NCI-H1417 (cell line): ENCODE data around the gene MYH11.
"Not testable (repeated sequence)": the region's sequence is repeated elsewhere in the genome, so short reads cannot be mapped to it uniquely, and the experiment has no call there.

Source experiments
- DNase-seq, 3 experiments: peaks; one replicate each; lab custom pipeline; 2025; lab: John Stamatoyannopoulos, UW

MYH11 gene

DNA sequence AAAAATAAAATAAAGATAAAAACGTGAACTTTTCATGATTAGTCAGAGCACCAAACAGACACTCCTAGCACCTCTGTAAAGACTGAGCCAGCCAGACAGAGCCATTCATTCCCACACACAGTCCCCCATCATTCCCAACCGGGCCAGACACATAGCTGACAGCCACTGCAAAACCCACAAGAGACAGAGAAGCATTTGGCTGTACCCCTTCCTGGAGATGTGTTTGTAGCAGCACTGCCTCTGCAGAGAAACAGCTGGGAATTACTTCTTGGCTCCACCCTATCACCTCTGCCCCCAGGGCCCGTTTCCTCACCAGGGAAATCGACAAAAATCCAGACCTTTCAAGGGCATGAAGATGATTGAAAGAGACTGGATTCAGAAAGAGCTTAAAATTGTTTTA, 46.4 kb downstream of the MYH11 start:
- DNase-seq = no peak

DNA sequence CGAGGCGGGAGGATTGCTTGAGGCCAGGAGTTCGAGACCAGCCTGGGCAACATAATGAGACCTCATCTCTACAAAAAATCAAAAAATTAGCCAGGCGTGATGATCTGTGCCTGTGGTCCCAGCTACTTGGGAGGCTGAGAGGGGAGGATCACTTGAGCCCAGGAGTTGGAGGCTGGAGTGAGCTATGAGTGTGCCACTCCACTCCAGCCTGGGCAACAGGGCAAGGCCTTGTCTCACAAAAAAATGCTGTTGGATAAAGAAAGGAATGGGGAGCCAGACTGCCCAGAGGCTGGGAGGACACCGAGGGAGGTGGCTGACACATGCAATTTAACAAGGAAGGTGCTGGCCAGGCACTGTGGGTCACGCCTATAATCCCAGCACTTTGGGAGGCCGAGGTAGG, 47.5 kb downstream of the MYH11 start:
- DNase-seq = not testable (repeated sequence)

DNA sequence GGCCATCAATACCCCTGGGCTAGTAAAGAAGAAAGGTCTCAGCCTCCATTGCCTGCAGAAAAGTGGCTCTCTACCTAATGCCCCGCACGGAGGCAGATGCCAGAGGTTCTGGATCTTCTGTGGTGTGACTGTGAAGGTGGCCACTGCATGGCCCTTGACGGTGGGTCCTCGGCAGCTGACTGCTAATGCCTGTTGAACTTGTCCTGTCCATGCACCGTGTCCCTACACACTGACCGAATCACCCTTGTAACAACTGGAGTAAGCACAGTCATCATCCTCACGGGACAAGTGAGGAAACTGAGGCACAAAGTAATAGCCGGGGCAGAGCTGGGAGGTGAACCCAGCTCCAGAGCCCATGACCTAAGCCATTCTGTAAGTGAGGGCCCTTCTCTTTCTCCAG, 48.8 kb downstream of the MYH11 start:
- no peak for DNase-seq

DNA sequence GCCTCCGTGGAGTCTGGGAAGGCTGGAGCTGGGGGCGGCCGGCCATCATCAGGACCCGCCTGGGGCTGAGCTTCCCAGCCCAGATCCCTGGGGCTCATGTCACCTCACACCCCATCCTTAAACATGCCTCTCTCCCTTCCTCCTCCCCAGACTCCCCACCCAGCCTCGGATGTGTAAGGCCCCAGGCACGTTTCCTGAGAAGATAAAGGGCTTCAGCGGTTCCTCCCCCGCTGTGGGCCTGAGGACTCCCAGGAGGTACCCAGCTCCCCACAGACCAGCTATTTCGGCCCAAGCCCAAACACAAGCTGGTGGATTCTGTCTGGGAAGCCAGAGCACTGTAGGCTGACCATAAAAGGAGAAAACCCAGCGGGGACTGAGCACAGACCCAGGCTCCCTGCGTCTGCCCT, 49.2 kb downstream of the MYH11 start:
- DNase-seq = no peak

DNA sequence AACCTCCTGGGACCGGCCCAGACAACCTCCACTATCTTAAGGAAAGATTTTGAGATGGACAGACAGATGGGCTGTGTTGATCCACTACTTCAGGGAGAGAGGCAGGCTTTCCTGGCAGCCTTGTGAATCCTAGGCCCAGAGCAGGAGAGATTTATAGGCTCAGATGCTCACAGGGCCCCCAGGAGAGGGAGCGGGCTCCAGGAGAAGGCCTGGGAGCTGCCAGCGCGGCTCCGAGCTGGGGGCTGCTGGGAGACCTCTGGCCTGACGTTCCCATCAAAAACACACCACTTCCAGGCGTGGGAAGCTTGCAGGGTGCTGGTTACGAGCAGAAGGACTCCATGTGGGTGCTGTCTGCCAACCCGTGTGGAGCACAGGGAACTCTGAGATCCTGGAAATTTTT, 53.2 kb downstream of the MYH11 start:
- DNase-seq = no peak

DNA sequence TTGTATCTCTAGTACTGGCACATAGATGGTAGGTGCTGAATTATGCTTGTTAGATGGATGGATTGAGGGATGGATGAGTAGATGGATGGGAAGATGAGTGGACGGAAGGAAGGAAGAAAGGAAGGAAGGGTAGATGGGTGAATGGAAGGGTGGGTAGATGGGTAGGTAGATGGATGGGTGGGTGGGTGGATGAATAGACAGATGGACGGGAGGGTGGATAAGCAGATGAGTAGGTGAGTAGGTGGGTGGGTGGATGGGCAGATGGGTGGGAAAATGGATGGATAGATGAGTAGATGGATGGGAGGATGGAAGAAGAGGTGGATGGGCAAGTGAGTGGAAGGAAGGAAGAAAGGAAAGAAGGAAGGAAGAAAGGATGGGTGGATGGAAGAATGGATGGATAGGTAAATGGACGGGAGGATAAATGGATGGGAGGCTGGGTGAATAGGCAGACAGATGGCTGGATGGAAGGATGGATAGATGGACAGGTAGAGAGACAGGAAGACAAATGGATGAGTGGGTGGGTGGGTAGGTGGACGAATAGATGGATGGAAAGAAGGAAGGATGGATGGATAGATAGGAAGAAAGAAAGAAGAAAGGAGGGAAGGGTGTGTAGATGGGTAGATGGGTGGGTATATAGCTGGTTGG, 56.9 kb downstream of the MYH11 start:
- no peak for DNase-seq

DNA sequence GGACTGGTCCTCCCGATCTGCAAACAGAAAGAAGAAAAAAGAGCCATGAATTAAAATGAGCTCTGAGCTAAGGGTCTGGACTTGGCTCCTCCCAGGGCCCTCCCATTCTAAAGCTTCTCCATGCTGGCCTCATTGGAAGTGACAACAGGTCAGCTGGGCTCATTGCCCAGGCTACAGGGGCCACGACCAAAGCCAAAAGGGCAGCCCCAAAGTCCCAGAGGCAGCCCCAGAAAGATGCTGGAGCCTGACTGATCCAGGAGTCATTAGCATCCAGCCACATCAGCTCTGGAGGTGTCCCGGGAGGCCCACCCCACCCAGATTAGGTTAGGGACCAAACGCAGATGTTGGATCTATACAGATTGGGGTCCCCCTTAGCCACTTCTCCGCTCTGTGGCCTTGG, 58.2 kb downstream of the MYH11 start:
- DNase-seq = no peak

DNA sequence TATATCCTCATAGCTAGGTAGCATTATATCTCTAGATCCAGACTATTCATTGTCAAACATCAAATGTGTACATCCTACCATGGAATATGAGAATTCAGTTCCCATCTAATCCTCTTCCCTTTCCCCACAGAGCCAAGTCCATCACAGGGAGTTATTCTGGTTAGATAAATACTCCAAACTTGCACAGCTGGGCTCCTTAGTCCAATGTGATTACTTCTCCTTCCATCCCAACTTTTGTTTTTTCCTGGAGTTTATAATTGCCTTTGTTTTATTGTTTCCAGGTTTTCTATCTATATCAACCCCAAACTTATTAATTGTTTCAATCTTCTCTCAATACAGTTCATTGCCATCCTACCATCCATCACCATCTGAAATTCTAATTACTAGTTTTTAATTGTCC, 59.9 kb downstream of the MYH11 start:
- DNase-seq = no peak

DNA sequence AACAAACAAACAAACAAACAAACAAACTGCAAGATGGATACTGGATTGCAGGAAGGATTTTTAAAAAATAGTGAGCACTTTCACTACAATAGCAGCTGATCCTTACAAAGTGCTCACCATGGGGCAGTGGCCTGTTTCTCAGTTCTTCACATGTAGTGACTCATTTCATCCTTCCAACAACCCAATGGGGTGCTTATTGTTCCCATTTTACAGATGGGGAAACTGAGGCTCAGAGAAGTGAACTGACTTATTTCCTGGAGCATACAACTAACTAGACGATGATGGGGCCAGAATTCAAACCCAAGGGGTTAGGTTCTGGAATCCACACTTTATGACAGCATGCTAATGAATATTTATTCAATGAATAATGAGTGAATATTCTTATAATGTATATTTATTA, 61.2 kb downstream of the MYH11 start:
- no peak for DNase-seq

DNA sequence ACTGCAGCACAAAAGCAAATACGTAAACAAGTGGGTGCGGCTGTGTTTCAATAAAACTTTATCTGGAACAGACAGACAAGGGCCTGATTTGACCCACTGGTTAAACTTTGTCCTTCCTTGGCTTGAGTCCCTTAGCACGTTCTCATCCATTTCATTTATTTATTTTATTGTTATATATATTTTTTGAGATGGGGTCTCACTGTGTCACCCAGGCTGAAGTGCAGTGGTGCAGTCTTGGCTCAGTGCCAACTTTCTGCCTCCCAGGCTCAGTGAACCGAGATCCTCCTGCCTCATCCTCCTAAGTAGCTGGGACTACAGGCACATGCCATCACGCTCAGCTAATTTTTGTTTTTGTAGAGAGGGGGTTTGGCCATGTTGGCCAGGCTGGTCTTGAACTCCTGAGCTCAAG, 64.3 kb downstream of the MYH11 start:
- no peak for DNase-seq

DNA sequence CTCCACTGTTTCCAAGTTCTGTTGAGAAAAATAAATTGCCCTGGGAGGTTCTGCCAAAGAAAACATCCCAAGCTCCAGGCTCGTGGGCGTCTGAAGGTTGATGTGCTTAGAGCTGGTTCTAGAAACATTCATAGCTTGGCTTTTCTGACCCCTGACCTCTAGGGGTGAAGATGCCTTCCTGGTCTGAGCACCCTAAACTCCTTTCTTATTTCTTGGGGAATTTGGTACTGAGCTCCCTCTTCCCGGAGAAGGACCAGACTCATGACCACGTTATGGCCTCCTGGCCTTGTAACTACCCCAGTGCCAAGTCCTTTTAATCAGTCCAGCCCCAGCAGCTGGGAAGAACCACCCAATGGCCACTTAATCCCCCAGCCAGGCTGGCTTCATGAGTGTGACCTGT, 66.4 kb downstream of the MYH11 start:
- no peak for DNase-seq

DNA sequence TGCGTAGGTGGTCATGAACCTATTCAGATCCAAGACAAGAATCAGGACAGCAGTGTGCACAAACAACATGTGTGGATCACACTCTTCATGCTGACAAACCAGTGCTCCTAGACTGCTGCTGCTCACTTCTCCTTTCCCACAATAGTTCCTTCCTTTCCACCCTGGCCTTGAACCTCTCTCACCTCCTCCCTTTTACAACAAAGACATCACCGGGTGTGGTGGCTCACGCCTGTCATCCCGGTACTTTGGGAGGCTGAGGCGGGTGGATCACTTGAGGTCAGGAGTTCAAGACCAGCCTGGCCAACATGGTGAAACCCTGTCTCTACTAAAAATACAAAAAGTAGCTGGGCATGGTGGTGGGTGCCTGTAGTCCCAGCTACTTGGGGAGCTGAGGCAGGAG, 67.0 kb downstream of the MYH11 start:
- DNase-seq = not testable (repeated sequence)

DNA sequence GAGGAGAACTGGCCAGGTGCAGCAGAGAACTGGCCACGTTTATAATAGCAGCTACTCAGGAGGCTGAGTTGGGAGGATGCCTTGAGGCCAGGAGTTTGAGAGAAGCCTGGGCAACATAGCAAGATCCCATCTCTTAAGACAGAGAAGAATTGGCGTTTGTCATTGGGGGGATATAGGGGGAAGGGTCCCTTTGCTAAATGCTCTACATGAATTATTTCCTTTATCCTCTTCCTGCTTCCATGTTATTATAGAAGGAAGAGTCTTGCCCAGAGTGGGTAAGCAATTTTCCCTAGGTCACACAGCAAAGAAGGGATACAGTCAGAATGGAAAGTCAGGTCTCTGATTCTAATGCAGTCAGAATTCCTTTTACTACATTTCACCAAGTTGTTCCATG, 68.0 kb downstream of the MYH11 start:
- DNase-seq = no peak

DNA sequence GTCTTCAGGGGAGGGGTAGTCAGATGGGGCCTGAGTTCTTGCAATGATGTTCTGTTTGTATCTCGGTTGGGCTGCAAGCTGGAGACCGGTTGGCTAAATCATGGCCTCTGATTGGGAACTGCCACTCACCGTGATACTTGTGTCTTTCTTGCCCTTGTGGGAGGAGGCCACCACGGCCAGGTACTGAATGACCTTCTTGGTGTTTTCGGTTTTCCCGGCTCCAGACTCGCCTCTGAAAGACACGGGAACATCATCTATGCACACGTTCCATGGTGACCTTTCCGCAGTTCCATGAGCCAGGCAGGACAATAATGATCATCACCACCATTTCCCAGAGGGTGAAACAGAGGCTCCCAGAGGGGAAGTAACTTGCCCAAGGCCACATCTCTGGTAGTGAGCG, 70.3 kb downstream of the MYH11 start:
- DNase-seq = no peak

DNA sequence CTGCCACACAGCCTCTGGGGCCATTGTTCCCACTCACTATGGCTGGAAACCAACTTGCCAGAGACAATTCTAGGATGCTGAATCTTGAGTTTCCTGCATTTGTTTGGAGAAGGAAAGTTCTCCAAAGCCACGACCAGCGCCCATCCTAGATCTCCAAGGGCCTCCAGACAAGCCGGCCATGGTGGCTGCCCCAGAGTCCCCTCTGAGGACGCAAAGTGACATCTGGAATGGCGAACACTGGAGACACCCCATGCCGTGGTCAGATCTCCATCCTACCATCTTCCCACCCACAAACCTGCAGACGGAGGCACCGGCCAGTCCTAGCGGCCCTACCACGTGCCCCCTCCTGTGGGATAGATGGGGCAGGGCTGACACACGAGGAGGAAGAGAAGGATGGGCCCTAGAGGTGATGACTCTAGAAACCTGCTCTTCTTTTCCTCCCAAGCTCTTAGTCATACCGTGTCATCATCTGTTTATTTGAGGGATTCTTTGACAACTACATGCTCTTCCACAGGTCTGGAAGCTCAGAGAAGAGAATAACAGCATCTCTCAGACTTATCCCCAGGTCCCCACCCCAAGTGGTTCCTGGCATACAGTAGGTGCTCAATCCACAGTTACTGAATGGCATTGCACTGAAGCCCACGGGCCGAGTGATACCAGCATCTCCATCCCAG, 71.3 kb downstream of the MYH11 start:
- DNase-seq = no peak

DNA sequence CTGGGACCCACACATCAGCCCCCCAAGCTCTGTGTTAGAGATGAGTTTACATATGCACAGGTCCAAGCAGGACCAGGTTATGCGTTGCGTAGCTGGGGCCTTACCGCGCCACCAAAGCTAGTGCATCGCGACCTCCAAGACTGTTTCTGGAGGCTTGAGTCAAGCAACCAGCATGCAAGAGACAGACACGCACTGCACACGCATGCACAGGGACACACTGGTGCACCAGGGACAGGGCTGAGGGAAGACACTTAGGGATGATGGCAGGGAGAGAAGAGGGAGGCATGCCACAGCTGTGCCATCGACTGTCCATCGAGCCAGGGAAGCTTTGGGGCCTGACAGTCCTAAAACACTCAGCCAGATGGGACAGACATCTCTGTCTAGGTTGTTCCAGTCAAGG, 72.8 kb downstream of the MYH11 start:
- no peak for DNase-seq

DNA sequence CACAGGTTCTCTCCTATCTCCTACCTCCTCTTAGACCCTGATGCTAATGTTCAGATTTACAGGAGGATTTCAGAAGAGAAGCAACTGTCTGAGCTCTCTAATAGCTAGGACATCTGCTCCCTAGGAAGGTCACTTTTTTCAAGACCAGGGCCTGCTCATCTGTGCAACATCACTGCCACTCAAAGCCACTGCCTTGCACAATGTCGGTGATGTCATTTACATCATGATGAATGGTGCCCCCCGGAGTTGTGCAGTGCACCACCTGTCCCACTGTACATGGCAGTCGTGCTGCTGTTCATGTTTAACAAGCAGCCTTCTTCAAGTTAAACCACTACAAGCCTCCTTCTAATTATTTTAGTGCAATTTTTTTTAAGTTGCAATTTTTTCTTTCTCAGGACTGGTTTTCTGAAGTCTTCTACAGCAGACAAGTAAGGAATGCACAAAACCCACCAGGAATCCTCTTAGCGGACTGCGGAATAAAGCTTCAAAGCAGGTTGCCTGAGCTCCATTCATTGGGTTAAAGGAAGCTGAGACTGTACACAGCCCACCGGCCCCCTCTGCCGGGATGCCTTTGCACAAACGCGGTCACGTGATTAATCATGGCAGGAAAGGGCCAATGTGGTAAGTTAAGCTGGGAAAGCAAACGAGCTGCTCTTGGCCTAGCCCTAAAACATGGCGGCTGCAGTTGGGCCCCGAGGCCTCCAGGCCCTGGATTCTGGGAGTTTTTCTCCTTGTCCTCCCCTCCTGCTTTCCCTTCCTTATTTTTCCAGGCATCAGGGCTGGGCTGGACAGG, 74.1 kb downstream of the MYH11 start:
- DNase-seq = no peak

DNA sequence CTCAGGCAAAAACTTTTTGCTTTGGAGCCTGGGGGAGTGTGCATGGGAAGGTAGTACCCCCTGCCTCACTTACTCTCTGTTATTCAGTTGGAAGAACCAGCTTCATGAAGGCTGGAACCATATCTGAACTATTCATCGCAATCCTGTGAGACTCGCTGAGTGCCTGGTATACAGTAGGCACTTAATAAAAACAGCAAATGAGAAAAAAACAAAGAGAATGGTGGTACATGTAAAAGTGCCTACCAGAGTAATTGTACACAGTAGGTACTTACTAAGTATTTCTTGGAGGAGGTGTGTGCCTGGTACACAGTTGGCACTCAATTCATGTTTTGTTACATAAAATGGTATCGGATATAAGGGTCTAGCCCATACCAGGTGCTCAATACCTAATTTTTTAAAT, 75.2 kb downstream of the MYH11 start:
- no peak for DNase-seq

DNA sequence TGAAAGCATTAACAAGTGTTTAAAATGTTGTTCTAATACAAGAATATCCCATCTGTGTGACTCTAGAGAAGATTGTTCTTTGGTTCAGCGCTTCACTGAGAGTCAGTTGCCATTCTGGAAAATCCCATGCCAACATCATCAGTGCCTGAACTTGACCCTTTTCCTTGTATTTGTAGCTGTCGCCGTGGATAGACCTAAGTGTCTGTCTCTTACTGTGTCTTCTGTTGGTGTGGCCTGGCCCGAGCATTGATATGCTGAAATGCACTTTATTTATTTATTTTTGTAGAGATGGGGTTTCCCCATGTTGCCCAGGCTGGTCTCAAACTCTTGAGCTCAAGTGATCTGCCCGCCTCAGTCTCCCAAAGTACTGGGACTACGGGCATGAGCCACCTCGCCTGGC, 76.0 kb downstream of the MYH11 start:
- DNase-seq = no peak

DNA sequence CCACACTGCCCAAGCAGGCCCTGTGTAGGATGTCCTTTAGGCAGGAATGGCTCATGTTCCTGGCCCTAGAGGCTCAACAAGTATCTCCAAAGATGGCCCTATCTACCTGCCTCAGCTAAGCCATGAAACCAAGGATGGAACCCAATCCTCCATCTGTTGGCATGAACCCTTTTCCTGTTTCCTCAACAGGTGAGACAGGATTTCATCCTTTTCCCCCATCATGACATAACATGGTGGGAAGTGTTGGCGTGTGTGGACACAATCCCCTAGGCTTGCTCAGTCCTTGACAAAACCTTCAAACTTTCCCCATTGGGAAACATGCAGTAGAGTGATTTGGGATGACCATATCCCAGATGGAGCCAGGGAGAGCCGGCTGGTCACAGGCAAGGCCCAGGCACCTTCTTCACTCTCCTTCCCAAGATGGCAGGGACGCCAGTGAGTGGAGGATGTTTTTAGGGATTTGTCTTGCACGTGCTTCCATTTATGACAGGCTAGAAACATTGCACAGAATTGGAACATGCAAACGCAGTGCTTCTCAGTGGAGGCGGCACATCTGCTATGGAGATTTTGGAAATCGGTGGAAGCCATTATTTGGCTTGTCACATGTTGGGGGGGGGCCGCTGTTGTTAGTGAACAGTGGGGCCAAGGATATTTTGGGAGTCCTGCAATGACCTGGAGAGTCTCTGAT, 77.0 kb downstream of the MYH11 start:
- DNase-seq = no peak

DNA sequence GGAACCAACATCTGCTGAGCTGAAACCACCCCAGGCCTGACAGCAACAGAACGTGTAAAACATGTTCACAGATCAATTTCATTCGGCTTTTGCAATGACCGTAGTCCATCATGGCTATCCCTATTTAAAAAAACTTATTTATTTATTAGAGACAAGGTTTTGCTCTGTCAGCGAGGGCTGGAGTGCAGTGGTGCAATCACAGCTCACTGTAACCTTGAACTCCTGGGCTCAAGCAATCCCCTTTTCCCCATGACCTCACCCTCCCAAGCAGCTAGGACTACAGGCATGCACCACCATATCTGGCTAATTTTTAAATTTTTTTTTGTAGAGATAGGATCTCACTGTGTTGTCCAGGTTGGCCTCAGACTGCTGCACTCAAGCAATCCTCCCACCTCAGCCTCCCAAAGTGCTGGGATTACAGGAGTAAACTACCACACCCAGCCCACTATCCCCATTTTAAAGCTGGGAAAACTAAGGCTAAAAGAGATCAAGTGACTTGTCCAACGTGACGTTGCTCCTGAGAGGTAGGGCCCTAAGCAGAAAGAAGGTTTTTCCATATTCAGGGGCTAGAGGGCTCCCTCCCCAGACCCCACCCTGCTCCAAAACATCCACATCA, 77.7 kb downstream of the MYH11 start:
- DNase-seq = no peak

DNA sequence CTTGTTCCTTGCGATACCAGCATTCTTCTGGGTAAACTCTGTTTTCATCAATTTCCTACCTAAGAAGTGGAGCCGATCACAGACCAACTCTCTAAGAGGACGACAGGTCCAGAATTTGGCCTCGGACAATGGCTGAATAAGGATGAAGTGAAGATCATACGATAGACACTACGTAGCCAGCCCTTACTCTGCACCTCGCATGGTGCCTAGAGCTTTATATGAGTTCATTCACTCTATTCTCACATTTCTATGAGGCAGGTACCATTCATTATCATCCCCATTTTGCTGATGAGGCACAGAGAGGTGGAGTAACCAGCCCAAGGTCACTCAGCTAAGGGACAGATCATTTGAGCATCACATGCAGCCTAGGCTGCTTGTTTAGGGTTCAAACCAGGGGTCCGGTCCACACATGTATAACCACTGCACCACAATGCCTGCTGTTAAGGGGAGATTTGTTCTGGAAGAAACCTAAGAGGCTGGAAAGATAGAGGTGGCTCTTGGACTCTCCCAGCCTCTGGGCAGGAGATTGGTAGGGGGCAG, 78.6 kb downstream of the MYH11 start:
- no peak for DNase-seq
